GM12801 (cell line): ENCODE measurements around the gene BCL7B.

Source experiments
- CTCF ChIP-seq: IDR thresholded peaks from one replicate; pipeline ENCODE4 v1.5.1; 2011; ENCODE audit warnings: control low read depth; ENCODE audit not compliant: insufficient read length; ENCODE audit errors: extremely low read depth

The BCL7B gene

DNA sequence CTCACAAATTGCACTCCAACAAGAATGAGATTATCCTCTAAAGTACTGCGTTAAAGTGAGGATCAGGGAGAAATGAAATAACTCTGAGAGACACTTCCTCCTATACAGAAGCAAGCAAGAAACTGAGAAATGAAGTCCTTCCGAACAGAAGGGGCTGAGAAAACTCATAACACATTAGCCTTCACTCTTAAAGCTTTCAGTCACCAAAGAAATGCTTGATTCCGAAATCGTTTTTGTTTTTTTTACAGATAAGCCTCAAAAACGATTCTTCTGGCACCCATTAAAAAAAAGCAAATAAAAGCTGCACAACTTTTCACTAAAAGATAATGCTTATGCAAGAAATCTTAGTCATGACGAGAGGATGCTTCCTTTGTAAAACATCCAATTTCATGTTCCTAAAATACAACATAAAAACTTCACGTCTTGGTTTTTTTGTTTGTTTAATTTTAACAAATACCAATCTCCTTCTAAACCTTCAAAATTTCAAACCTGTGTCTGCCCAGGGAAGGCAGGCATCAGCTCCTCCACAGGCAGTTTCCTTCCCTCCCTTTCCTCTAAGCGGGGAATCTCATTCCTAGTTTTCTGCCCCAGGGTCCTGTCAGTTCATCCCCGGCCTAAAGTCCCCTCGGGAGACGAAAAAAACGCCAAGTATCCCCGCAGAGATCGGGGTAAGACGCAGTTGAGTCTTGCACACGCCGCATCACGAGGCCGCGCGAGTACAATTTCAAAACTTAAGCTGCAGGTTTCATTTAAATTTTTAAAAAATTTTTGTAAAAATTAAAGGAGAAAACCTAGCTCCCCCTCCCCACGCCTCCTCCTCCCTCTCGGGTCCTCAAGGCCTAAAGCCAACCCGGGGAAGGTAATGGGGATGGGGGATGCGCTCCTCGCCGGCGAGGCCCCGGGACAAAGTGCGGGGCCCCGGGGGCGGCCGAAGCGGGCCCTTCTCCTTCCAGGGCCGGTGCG, 36.5 kb downstream of the BCL7B start:
- no peak for TF ChIP-seq CTCF

DNA sequence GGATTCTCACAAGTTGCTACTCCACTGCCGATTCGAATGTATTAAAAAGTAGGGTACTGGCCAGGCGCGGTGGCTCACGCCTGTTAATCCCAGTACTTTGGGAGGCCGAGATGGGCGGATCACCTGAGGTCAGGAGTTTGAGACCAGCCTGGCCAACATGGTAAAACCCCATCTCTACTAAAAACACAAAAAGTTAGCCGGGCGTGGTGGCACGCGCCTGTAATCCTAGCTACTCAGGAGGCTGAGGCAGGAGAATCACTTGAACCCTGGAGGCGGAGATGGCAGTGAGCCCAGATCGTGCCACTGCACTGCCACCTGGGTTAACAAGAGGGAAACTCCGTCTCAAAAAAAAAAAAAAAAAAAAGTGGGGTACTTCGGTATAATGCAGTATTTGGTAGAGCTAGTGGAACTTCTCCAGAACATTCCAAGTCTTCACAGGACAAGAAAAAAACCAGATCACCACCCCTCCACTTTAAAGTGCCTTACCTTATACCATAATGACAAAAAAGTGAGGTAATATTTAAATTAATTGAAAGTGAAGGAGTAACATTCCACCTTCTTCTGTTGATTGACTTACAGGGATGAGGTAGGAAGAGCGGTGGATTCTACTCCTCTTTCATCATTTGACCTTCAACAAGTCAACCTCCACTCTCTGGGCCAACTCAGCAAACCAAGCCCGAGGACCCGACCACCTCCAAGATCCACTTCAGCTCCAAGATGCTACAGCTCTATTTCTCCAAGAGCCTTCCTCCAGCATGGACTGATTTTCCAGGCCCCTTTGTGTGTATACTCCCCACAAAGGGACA, 37.4 kb downstream of the BCL7B start:
- TF ChIP-seq CTCF: no peak

DNA sequence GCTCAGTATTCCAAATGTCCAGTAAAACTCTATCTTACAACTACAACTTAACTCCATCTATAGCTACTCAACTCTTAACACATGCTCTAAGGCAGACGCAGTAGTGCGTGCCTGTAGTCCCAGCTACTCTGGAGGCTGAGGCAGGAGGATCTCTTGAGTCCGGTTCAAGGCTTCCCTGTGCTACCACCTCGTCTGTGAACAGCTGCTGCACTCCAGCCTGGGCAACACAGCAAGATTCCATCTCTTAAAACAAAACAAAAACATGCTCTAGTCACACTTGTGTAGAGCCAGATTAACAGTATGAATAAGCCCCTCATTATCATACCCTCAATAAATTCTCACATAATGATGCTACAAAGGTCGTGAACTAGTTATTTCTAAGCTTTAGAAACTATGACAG, 39.0 kb downstream of the BCL7B start:
- TF ChIP-seq CTCF: no peak

- TF ChIP-seq CTCF: no peak
Observed at GRCh38 chr7:73517241-73517995, 40.1 kb downstream of the BCL7B start.

- TF ChIP-seq CTCF: no peak
Observed at GRCh38 chr7:73515178-73515577, 42.3 kb downstream of the BCL7B start.

- no peak for TF ChIP-seq CTCF
Observed at GRCh38 chr7:73512018-73512780, 45.3 kb downstream of the BCL7B start.
